Right lung (tissue), 10 donors: ENCODE measurements around the gene ANKRD1. TPM values are rescaled to one million over a fixed set of nuclear protein-coding genes. Genes with fewer than 3 reads are reported as not detected.
"Not testable (repeated sequence)": the region's sequence is repeated elsewhere in the genome, so short reads cannot be mapped to it uniquely, and the experiment has no call there.

Source experiments
- DNase-seq, 2 donors: peaks; one replicate each; pipeline ENCODE4 v3.0.0-alpha.2; 2013
- long read RNA-seq, 8 donors: transcript quantifications; one replicate each; lab custom pipeline, GENCODE V29; 2026
- polyA plus RNA-seq, 5 donors: library from polyadenylated mRNA; unstranded; fragments of 120-200 nt; gene quantifications; one replicate each; pipeline versions ENCODE4 v1.2.1 to v1.2.3, GENCODE V29; 2013; ENCODE audit warnings: inconsistent platforms in 1 of 5, low replicate concordance in 1 of 5; ENCODE audit not compliant: insufficient read length in 5 of 5, insufficient read depth in 1 of 5

Gene ANKRD1
- under 1 TPM in 4 of 5 donors, not detected in 1; 0.10 to 0.78 (median 0.21) TPM for polyA plus RNA-seq
- long read RNA-seq, donor 1 = 0 reads
- long read RNA-seq, donor 2 = 0 reads
- long read RNA-seq, donor 3 = 0 reads
- long read RNA-seq, donor 4 = 0 reads
- long read RNA-seq, donor 5 = 0 reads
- long read RNA-seq, donor 6 = 0 reads
- long read RNA-seq, donor 7 = 0 reads
- long read RNA-seq, donor 8 = 0 reads

- no peak for DNase-seq
Observed at GRCh38 chr10:90920986-90921666, at the start of gene ANKRD1. Gene ANKRD1 (minus strand): TSS chr10:90921087. CDS start chr10:90921027, 60 bp downstream.

GRCh38 chr10:90969947-90970673 lies 49.2 kb upstream of the ANKRD1 start:
- no peak for DNase-seq

GRCh38 chr10:90969121-90969534 lies 48.2 kb upstream of the ANKRD1 start:
- DNase-seq = no peak

- DNase-seq = no peak
Observed at GRCh38 chr10:90968328-90969081, 47.6 kb upstream of the ANKRD1 start.

DNA sequence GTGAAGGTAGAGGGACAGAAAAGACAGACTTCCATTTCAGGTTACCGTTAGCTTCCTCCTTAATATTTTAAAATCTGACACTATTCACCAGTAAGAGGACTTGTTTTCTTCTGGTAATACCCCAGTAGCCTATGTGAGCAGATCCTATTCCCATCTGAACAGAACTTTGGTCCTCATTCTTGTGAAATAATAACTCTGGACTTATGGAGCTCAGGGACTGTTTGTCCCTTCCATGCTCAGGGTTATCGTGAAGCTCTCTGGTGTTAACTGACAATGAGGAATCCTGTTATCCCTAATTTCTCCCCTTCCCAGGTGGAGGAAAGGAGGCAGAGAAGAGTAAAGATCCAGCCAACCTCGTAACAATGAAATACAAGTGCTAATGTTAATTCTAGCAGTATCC lies 47.0 kb upstream of the ANKRD1 start:
- DNase-seq = no peak

- no peak for DNase-seq
Observed at GRCh38 chr10:90966146-90966545, 45.3 kb upstream of the ANKRD1 start.

DNA sequence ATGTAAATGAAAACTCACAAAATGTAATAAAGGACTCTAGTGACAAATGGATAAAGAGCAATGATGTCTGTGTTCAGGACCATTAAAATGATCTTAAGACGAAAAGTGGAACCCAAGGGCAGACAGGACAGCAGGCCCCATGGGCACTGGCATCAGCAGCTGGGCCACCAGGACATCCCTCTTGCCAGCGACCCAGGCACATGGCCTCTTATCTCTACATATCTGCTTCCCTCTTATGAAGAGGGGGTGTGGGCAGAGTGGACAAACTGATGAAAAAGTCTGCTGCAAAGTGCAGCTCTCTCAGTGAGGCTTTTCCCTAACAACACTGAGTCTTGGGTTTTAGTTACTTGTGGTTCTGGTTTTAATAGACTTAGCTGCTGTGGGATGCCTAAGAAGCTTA lies 44.8 kb upstream of the ANKRD1 start:
- no peak for DNase-seq

- peak; percentile 60 to 73 for DNase-seq
Observed at GRCh38 chr10:90964781-90965465, 44.0 kb upstream of the ANKRD1 start.

GRCh38 chr10:90963331-90963730 lies 42.4 kb upstream of the ANKRD1 start:
- DNase-seq = no peak

- DNase-seq = no peak
Observed at GRCh38 chr10:90960355-90960814, 39.5 kb upstream of the ANKRD1 start.

DNA sequence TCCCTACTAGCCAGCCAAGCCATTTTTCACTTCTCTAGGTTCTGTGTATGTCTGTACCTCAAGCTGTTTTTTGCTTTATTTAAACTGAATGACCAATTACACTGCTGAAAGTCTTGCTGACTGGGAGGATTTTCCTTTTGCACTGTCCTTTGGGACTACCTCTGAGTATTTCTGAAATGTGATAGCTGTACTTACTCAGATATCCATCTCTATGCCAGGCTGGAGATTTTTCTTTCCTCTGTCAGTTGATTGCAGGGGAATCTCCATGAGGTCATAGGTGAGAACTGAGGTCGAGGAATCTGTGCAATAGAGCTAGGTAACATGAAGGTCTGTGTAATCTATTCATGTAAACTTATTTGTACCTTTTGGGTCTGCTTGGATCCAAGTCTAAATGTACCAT lies 38.9 kb upstream of the ANKRD1 start:
- DNase-seq = no peak

DNA sequence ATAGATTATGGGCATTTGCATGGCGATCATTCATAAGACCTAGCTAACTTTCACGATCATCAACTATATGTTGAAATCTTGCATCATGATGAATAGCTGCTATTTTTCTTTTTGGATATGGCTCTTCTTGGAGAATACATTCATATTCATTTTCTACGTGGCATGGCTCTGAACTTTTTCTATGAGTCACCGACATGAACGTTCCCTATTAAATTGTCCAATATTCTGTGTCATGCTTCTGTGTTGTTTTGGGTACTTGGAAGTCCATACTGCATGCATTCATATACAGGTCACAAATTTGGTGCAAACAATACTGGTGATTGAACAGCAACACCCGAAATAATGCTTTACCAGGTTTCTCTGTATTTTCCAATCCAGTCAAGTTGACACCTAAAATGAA lies 37.9 kb upstream of the ANKRD1 start:
- no peak for DNase-seq

GRCh38 chr10:90947030-90947960 lies 26.4 kb upstream of the ANKRD1 start:
- DNase-seq = no peak

DNA sequence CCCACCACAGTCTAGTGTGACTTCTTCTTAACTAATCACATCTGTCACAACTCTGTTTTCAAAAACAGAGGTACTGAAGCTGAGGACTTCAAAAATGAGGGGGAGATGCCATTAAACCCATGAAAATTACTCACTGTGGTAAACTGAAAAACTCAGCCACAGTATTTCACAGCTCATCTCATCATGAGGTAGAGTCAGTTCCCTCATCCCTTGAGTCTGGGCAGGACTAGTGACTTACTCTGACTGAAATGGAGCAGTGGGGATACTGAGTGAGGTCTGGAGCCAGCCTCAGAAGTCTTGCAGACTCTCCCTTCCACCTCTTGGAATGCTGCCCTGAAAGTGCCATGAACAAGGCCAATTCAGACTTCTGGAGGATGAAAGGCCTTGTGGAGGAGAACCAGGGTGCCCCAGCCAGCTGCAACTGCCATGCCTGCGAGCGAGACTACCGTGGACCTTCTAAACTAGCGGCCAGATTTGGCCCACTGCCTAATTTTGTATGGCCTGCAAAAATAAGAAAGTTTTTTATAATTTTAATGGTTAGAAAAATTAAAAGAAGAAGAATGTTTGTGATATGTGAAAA lies 24.7 kb upstream of the ANKRD1 start:
- DNase-seq = no peak

DNA sequence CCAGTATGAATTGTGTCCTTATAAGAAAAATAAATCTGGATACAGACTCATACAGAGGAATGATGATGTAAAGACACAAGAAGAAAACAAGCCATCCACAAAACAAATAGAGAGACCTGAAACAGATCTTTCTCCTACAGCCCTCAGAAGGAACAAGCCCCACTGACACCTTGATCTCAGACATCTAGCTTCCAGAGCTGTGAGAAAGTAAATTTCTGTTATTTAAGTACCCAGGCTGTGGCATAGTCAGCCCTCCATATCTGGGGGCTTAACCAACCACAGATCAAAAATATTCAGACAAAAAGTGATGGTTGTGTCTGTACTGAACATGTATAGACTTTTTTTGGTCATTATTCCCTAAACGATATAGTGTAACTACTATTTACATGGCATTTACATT lies 23.9 kb upstream of the ANKRD1 start:
- no peak for DNase-seq

DNA sequence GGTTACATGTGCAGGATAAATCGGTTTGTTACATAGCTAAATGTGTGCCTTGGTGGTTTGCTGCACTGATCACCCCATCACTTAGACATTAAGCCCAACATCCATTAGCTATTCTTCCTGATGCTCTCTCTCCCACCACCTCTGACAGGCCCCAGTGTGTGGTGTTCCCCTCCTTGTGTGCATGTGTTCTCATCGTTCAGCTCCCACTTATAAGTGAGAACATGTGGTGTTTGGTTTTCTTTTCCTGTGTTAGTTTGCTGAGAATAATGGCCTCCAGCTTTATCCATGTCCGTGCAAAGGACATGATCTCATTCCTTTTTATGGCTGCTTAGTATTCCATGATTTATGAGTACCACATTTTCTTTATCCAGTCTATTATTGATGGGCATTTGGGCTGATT lies 22.1 kb upstream of the ANKRD1 start:
- DNase-seq = not testable (repeated sequence)

DNA sequence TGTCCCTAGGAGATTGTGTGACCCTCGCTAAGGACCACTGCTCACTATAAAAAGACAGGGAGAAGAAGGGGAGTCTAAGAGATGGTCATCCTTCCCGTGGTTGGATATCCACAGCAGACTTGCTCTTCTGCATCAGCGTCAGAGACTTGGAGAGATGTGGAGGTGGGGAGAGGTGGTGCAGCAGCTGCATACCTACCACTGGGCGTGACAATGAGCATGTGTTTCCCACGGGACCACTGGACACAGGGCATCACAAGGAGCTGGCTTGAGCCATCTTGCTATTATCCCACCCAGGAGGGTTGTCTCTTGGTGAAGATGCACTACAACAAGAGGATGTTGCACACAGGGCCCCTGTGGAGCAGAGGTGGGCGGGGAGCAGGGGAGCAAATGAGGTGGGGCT lies 18.8 kb upstream of the ANKRD1 start:
- no peak for DNase-seq

DNA sequence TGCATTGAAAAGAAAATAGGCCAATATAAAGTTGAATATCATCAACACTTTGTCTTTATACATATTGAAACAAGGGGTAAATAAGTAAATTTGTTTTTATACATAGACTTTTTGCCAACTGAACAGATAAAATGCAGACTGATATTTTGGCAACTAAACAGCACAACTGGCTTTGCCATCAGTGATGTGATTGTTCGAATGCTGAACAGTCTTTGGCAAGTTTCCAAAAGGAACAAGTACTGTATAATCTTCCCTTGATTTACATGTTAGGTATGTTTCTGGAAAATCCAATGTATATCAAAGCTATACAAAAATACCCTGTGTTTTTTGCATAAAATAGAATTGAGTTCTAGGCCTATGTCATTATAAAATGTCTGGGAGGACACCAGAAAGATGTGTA lies 18.2 kb upstream of the ANKRD1 start:
- DNase-seq = no peak

DNA sequence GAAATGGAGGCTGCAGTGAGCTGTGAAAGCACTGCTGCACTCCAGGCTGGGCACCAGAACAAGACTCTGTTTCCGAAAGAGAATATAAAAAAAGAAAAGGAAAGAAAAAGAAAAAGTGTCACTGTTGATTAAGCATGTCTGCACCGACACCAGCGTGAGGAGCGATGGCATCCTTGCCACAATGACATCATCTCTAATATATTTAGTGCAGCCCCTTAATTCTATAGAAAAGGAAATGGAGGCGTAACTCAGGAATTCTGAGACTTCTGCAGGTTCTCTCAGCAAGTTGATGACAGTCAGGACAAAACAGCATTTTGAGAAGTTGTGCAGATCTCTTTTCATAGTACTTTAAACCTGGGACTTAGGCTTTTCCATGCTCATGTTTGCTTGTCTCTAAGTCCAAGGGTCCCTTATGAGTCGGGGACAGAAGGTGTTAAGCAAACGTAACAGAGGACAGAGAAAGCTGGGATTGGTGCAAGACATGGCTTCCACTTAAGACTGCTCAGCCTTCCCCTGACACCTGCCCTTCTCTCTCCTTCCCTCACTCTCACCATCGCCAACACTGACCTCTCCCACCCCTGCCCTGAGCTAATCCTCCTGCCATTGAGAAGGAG lies 16.9 kb upstream of the ANKRD1 start:
- DNase-seq = no peak

DNA sequence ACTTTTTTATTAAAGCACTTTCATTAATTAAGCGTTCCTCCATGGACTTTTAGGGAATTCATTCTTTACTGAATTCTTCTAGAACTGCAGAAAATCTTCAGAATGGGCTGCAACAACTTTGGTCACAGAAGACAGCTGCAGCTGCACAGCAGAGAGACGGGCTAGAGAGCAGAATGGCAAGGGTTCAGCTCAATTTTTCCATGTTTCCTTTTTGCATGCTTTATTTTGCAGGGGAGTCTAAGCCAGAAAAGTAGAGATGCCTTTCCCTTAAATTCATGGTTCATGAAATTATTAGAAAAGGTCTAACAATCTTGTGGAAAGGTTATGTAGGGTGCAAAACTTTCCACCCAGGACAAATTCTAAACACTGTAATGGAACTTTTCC lies 15.4 kb upstream of the ANKRD1 start:
- no peak for DNase-seq
